ENCODE results near the gene KREMEN1.

KREMEN1 gene, protein sequence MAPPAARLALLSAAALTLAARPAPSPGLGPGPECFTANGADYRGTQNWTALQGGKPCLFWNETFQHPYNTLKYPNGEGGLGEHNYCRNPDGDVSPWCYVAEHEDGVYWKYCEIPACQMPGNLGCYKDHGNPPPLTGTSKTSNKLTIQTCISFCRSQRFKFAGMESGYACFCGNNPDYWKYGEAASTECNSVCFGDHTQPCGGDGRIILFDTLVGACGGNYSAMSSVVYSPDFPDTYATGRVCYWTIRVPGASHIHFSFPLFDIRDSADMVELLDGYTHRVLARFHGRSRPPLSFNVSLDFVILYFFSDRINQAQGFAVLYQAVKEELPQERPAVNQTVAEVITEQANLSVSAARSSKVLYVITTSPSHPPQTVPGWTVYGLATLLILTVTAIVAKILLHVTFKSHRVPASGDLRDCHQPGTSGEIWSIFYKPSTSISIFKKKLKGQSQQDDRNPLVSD

GRCh38 chr22:29072979-29073617 is at the start of gene KREMEN1:
Gene KREMEN1, plus strand, starts transcription at chr22:29073035. Its CDS starts 96 bp downstream, at chr22:29073131.
- Histone ChIP-seq H3K27me3 (ENCODE audit: insufficient read depth, low read length) (peaks cover 70% of the 10 kb centered on the region), H3K36me3 (ENCODE audit: insufficient read depth, low read depth, low read length) (no peaks in the 10 kb centered on the region), H3K9me3 (ENCODE audit: insufficient read depth, low read depth, low read length) (no peaks in the 10 kb centered on the region), H3K9ac (ENCODE audit: low read depth, low read length) (peak within 1 kb of the TSS; percentile 3; the same call in 1 of the 2 replicates), H3K27ac (ENCODE audit: low read length) (no peak within 1 kb of the TSS), H3K4me1 (ENCODE audit: insufficient read depth, low read length) (peaks cover 7% of the 10 kb centered on the region; the same call in 1 of the 2 replicates), H3K4me3 (ENCODE audit: low read length) (peak within 1 kb of the TSS; percentile 68)

GRCh38 chr22:29023172-29023796 is 49.6 kb upstream of the KREMEN1 start:
- no peak overlapping the region for H3K9ac ChIP-seq (ENCODE audit: low read depth, low read length)

DNA sequence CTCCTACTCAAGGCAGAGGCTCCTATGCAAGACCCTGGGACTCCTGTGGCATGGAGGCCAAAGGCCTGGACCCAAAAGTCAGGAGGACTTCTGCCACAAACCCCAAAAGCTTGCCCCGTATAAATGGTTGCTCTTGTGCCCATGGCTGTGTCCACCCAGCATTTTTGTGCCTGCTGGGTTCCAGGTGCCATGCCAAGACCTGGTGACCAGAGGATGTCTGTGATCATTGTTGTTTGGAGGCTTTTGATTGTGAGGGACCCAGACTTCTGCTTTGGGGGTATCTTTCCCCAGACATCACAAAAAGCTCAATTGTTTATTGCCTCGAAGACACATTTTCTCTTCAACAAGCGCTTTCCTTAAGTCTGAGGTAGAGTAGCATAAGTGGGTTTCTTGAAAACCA is 46.3 kb upstream of the KREMEN1 start:
- H3K9ac ChIP-seq (ENCODE audit: low read depth, low read length): no peak overlapping the region
- peaks cover 23% of the 10 kb centered on the region for H3K4me1 ChIP-seq (ENCODE audit: insufficient read depth, low read length)
- no peak overlapping the region for H3K27ac ChIP-seq (ENCODE audit: low read length)
- peaks cover 5% of the 10 kb centered on the region; the same call in 1 of the 2 replicates for H3K36me3 ChIP-seq (ENCODE audit: insufficient read depth, low read depth, low read length)
- no peaks in the 10 kb centered on the region for H3K27me3 ChIP-seq (ENCODE audit: insufficient read depth, low read length)
- H3K9me3 ChIP-seq (ENCODE audit: insufficient read depth, low read depth, low read length): no peaks in the 10 kb centered on the region
- H3K4me3 ChIP-seq (ENCODE audit: low read length): no peak overlapping the region

More at GRCh38 chr22:29023172-29023796, 49.6 kb upstream of the KREMEN1 start:
- H3K4me3 ChIP-seq (ENCODE audit: low read length): no peak overlapping the region
- H3K27ac ChIP-seq (ENCODE audit: low read length): no peak overlapping the region
- peaks cover 9% of the 10 kb centered on the region; the same call in 1 of the 2 replicates for H3K4me1 ChIP-seq (ENCODE audit: insufficient read depth, low read length)
- no peaks in the 10 kb centered on the region for H3K9me3 ChIP-seq (ENCODE audit: insufficient read depth, low read depth, low read length)
- no peaks in the 10 kb centered on the region for H3K27me3 ChIP-seq (ENCODE audit: insufficient read depth, low read length)
- H3K36me3 ChIP-seq (ENCODE audit: insufficient read depth, low read depth, low read length): peaks cover 5% of the 10 kb centered on the region; the same call in 1 of the 2 replicates

DNA sequence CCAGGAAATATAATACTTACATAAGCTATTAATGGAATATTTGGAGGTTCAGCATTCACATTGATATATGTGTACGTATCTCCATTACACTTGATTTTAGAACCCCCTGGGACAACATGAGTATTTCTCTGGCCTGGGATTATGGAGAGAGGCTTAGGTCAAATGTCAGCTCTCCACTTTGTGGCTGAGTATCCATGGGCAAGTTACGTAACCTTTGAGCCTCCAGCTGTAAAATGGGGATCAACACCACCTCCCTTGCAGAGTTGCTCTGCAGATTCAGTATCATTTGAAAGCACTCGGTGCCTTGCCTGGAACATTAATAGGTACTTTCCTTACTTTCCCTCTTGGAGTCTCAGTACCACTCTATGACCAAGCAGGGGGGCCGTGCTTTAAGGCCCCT is 44.4 kb upstream of the KREMEN1 start:
- H3K4me1 ChIP-seq (ENCODE audit: insufficient read depth, low read length): peaks cover 25% of the 10 kb centered on the region
- H3K27me3 ChIP-seq (ENCODE audit: insufficient read depth, low read length): no peaks in the 10 kb centered on the region
- H3K4me3 ChIP-seq (ENCODE audit: low read length): no peak overlapping the region
- no peak overlapping the region for H3K9ac ChIP-seq (ENCODE audit: low read depth, low read length)
- no peaks in the 10 kb centered on the region for H3K9me3 ChIP-seq (ENCODE audit: insufficient read depth, low read depth, low read length)
- H3K27ac ChIP-seq (ENCODE audit: low read length): no peak overlapping the region
- H3K36me3 ChIP-seq (ENCODE audit: insufficient read depth, low read depth, low read length): peaks cover 5% of the 10 kb centered on the region; the same call in 1 of the 2 replicates

DNA sequence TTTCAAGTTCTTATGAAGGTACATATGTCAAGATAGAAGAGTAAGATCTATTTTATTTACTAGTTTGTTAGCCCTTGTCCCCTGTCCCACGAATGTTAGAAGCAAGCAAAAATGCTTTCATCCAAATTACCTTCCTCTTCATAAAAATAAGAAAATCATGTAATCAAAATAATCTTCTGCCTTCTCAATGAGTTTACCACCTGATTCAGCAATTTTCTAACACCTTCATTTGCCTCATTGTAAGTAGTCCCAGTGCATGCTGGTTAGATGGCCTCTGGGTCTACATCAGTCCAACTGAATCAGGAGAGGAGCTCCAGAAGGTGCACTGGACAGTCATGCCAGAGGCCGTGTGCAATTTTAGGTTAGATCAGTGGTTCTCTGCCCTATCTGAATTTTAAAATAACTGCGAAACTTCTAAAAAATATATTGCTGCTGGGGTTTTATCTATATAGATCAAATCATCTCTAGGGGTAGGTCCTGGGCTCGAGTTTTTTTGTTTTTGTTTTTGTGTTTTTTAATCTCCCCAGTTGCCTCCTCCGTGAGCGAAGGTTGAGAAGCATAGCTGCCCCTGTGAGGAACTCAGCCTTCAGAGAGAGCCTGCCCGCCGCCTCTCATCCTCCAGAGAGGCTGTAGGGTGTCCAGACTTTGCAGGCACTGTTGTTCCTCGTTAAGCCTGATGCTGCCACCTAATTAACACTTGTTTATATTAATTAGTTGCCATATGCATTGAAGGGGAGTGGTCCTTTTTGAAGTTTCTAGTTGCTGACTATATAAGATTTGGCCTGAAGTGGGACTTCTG is 43.4 kb upstream of the KREMEN1 start:
- Histone ChIP-seq H3K27ac (ENCODE audit: low read length) (no peak overlapping the region), H3K9me3 (ENCODE audit: insufficient read depth, low read depth, low read length) (no peaks in the 10 kb centered on the region), H3K9ac (ENCODE audit: low read depth, low read length) (peak overlapping the region; percentile 69; the same call in 1 of the 2 replicates), H3K4me1 (ENCODE audit: insufficient read depth, low read length) (peaks cover 25% of the 10 kb centered on the region), H3K36me3 (ENCODE audit: insufficient read depth, low read depth, low read length) (peaks cover 5% of the 10 kb centered on the region; the same call in 1 of the 2 replicates), H3K4me3 (ENCODE audit: low read length) (peak overlapping the region; percentile 82), H3K27me3 (ENCODE audit: insufficient read depth, low read length) (no peaks in the 10 kb centered on the region)

- Histone ChIP-seq H3K9ac (ENCODE audit: low read depth, low read length) (peak overlapping the region; percentile 69; the same call in 1 of the 2 replicates), H3K27ac (ENCODE audit: low read length) (peak overlapping the region; percentile 59), H3K4me1 (ENCODE audit: insufficient read depth, low read length) (peaks cover 25% of the 10 kb centered on the region), H3K27me3 (ENCODE audit: insufficient read depth, low read length) (no peaks in the 10 kb centered on the region), H3K9me3 (ENCODE audit: insufficient read depth, low read depth, low read length) (no peaks in the 10 kb centered on the region), H3K4me3 (ENCODE audit: low read length) (peak overlapping the region; percentile 82), H3K36me3 (ENCODE audit: insufficient read depth, low read depth, low read length) (peaks cover 5% of the 10 kb centered on the region; the same call in 1 of the 2 replicates)
Observed at GRCh38 chr22:29030016-29030617, 42.7 kb upstream of the KREMEN1 start.

DNA sequence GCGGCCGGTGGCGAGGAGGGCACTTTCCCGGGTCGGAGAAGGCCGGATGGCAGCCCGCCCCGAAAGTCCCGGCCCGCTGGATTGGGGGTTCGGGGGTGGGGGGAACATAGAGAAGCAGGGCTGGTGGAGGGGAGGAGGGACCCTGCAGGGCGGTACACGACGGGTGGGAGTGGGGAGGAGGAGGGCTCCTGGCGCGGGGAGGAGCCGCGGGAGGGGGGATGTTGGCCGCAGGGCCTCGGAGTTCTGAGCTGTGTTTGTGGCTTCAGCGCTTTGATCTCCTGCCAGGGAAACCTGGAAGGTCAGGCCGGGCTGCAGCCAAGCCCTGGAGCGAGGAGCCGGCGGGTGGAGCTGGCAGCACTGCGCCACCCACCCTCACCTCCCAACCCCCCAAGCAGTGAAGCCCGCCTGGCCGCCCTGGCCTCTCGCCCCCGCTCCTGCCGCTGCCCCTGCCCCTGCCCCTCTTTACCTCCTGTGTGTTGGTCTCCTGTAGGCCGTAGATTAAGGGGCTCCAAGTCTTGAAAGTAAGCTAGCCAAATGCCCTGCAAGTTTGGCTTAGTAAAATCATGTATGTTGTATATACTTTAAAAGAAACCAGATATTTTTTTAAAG is 42.1 kb upstream of the KREMEN1 start:
- Histone ChIP-seq H3K27ac (ENCODE audit: low read length) (peak overlapping the region; percentile 59), H3K4me3 (ENCODE audit: low read length) (peak overlapping the region; percentile 82), H3K27me3 (ENCODE audit: insufficient read depth, low read length) (no peaks in the 10 kb centered on the region), H3K36me3 (ENCODE audit: insufficient read depth, low read depth, low read length) (peaks cover 5% of the 10 kb centered on the region; the same call in 1 of the 2 replicates), H3K9me3 (ENCODE audit: insufficient read depth, low read depth, low read length) (no peaks in the 10 kb centered on the region), H3K4me1 (ENCODE audit: insufficient read depth, low read length) (peaks cover 25% of the 10 kb centered on the region), H3K9ac (ENCODE audit: low read depth, low read length) (peak overlapping the region; percentile 69; the same call in 1 of the 2 replicates)

DNA sequence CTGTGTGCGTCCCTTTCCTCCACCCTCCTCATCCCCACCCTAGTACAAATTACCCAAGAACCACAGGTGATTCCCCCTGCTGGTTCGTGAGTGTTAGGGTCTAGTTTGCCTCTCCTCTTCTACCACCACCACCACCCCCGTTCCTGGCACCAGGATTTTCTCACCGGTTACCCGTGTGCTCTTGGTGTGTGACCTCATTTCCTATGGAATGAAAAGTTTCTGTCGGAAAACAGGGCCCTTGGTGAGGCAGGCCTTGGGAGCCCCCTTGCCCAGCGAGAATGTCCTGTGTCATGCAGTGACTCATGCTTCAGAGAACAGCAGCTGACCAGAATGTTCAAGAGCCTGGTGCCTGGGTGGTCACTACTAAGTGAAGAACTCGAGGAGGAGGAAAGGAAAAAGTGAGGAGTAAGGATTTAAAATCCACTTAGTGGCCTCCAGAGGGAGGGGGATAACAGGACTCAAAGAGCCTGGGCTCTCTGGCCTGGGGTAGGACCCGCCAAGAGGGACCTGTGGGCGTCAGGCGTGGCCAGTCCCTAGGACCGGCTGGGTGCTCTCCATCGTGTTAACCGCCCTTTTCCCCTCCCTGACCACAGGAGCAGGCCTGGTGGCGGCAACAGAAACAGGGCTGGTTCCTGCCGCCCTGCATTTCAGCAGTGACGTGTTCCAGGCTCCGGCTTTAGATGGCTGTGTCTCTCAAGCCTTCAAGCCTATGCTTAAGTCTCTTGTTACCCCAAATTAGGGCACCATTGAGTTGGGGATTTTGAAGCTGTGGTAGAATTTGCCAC is 41.4 kb upstream of the KREMEN1 start:
- Histone ChIP-seq H3K9ac (ENCODE audit: low read depth, low read length) (peak overlapping the region; percentile 69; the same call in 1 of the 2 replicates), H3K27me3 (ENCODE audit: insufficient read depth, low read length) (no peaks in the 10 kb centered on the region), H3K9me3 (ENCODE audit: insufficient read depth, low read depth, low read length) (no peaks in the 10 kb centered on the region), H3K36me3 (ENCODE audit: insufficient read depth, low read depth, low read length) (peaks cover 5% of the 10 kb centered on the region; the same call in 1 of the 2 replicates), H3K4me1 (ENCODE audit: insufficient read depth, low read length) (peaks cover 25% of the 10 kb centered on the region), H3K4me3 (ENCODE audit: low read length) (peak overlapping the region; percentile 82; the same call in 1 of the 2 replicates), H3K27ac (ENCODE audit: low read length) (peak overlapping the region; percentile 54)

GRCh38 chr22:29032014-29032475 is 40.8 kb upstream of the KREMEN1 start:
- no peak overlapping the region for H3K4me3 ChIP-seq (ENCODE audit: low read length)
- no peaks in the 10 kb centered on the region for H3K9me3 ChIP-seq (ENCODE audit: insufficient read depth, low read depth, low read length)
- H3K36me3 ChIP-seq (ENCODE audit: insufficient read depth, low read depth, low read length): no peaks in the 10 kb centered on the region
- no peaks in the 10 kb centered on the region for H3K27me3 ChIP-seq (ENCODE audit: insufficient read depth, low read length)
- H3K9ac ChIP-seq (ENCODE audit: low read depth, low read length): peak overlapping the region; percentile 69; the same call in 1 of the 2 replicates
- peak overlapping the region; percentile 54 for H3K27ac ChIP-seq (ENCODE audit: low read length)
- peaks cover 25% of the 10 kb centered on the region for H3K4me1 ChIP-seq (ENCODE audit: insufficient read depth, low read length)

DNA sequence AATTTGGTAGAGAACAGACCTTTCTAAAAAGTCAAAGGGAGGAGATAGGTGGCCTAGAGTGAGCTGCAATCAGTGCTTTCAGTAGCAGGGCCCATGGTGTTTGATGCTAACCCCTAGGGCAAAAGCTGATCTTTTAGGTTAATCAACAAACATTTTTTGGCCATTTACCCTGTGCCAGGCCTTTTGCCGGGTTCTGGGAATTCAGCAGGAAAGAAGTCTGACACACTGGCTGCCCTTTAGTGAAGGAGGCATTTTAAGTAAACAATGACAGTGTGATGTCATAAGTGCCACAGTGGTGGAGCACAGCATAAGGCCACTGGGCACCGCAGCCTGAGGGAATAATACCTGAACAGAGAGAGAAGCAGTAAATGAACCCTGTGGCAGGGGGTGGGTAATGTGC is 40.3 kb upstream of the KREMEN1 start:
- H3K4me1 ChIP-seq (ENCODE audit: insufficient read depth, low read length): peaks cover 25% of the 10 kb centered on the region

More for the DNA sequence above, 40.3 kb upstream of the KREMEN1 start:
- Histone ChIP-seq H3K27ac (ENCODE audit: low read length) (no peak overlapping the region), H3K9ac (ENCODE audit: low read depth, low read length) (no peak overlapping the region), H3K27me3 (ENCODE audit: insufficient read depth, low read length) (no peaks in the 10 kb centered on the region), H3K36me3 (ENCODE audit: insufficient read depth, low read depth, low read length) (no peaks in the 10 kb centered on the region), H3K4me3 (ENCODE audit: low read length) (no peak overlapping the region), H3K9me3 (ENCODE audit: insufficient read depth, low read depth, low read length) (no peaks in the 10 kb centered on the region)
